Non-pigmented ciliary epithelial cell (primary cell): Measurements from ENCODE around the gene HEG1.

Experiments
- DNase-seq: peaks from one replicate; pipeline ENCODE4 v3.0.0-alpha.2; 2010; ENCODE audit warnings: low read depth

HEG1 gene

DNA sequence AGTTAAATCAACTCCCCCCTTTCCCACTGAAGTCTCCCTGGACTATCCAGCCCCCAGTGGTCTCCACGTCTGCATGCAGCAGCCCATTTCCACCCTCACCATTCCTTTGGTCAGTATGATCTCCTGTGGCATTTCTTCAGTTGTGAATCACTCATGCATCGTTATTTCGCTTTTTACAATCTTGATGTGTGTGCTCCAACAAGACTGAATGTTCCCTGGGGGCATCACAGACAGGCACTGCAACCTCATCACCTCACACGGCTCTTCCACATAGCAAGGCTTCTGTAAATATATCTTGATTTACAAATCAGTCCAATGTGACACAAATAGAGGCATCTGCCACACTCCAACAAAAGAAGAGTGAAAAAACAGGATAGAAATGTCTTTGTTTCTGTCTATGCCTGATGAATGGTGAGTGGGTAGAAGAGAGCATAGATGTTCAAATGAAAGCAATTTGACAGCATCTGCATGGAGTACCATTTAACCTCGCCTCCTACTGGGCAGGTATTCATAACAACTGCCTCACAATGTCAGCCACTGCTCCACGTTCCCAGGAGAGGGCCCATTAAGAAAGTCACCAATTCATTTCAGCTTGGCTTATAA, 5.2 kb downstream of the HEG1 start:
- no peak for DNase-seq

DNA sequence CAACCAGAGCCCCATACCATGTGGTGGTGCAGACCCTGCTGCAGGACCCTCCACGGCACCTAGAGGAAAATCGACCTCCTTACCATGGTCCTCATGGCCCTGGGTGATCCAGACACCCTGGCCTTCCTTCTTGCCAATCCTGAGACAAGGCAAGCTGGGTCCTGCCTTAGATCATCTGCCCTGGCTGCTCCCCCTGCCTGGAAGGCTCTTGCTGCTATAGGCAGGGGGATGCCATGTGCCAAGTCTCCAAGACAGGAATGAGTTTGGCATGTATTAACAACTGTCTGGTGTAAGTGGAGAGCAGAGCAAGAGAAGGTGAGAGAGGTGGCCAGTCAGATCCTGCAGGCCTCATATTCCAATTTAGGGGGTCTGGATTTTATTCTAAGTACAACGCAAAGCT, 7.5 kb downstream of the HEG1 start:
- no peak for DNase-seq

DNA sequence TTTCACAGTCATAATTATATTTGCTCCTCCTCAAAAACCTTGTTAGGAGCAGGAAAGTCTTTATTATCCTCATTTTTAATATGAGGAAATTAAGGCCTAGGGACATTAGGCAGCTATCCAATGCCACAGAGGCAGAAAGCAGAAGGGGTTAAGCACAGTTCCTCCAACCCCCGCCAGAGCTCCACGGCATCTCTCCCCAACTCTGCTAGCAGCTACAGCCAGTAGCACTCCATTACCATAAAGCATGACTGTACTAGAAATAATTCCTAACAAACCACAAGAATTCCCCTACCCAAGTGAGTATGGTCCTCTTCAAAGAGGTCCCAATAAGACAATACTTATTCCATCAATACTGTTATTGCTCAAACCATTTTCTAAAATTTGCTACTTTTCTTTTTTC, 9.8 kb downstream of the HEG1 start:
- no peak for DNase-seq

DNA sequence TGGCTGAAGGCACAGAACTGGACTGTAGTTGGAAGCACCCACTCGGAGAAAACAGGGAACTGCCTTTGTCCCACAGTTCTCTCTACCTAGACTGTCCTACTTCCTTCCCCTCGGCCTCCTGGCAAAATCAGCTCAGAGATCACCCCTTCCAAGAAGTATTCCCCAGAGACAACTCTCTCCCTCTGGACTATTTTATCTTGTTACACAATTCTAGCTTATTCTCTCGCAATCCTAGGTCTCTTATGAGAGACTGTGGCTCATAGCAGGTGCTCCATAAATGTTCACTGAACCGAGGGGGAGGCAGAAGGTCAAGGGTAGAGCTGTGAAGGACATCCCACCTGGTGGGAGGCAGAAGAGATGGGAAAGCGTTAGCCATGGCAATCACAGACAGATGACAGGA, 10.6 kb downstream of the HEG1 start:
- no peak for DNase-seq

DNA sequence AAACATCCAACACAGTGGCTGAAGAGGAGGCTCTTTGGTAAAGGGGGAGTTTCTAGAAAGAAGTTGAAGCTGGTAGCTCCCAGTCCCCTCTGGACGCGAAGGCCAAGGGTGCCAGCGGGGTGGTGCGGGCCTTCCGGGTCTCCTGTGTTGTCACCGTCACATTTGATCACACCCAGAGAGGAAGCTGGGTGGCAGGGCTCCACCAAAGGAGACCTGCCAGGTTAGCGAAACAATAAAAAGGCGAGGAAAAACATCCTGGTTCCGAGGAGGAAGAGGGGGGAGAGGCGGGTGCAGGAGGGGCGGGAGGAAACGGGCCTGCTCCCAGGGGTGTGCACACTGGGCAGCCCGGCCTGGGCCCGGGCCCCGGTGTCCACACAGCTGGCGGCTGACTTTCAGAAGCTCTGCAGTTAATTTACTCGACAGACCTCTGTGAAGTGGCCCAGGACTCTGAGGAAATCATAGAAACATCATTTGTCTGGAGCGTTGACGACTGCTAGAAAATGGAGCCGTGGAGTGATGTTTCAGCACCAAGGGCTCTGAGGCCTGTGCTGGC, 12.1 kb downstream of the HEG1 start:
- DNase-seq = no peak

DNA sequence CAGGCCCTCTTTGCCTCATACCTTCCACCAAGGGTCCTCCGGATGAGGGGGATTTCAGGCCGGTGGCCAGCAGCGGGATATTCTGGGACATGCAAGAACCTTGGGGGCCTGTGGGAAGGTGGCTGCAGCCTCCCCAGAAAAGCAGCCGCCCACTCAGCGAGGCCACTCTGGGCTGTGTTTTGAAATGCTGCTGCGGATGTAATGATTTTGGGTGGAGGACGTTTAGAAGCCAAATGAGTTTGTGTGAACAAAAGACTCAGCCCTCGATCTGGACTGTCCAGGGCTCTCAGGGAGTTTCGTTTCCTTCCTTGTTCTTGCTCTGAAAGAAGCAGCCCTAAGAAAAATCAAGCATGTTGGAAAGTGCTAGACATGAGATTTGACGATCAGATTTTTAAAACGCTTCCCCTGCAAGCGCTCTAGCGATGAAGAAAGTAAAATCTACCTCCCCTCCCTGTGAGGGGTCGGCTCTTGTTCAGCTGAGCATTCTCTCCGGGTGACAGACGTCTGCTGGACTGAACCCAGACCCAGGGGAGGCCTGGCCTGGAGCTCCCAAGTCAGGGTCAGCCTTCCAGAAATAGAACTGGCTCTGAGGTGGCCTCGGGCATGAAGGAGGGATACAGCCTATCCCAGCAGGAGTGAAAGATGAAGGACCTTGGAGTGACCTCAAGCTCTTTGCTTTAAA, 12.9 kb downstream of the HEG1 start:
- no peak for DNase-seq

DNA sequence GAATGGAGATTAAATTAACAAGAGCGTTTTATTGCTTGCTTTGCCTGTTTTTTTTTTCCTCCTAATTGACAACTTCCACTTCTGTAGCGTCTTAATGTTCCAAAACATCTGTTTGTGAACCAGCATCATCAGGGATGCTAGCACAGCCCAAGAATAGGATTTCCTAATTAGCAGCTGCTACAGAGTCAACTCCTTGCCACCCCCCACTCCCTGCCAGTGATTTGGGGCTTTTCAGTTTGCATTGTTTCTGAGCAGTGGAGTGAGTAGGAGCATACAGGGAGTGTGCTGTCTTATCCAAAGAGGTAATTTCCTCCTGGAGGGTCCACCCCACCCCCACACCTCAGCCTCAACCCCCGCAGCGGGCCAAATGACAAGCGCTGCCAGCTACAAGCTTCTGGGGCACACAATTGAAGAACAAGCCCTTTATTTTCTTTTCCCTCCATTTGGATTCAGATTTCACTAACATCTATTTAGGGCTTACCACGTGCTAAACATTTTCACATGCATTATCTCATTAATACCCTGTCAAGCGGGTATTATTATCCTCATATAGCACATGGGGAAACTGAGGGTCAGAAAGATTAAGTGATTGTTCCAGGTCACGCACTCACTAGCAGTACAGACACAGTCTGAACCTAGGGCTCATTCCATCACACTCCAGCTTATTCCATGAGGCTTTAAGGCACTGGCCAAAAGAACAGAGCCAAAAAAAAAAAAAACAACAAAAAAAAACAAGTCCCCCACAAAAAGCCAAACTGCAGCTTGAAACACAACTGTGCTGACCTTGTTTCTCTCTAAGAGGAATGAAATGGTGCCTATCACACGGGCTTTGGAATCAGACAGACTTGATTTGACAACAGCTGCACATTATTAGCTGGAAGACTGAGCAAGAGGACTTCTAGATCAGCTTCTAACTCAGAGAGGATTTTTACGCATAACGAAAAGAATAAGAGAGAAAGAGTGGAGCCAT, 16.4 kb downstream of the HEG1 start:
- DNase-seq = no peak

DNA sequence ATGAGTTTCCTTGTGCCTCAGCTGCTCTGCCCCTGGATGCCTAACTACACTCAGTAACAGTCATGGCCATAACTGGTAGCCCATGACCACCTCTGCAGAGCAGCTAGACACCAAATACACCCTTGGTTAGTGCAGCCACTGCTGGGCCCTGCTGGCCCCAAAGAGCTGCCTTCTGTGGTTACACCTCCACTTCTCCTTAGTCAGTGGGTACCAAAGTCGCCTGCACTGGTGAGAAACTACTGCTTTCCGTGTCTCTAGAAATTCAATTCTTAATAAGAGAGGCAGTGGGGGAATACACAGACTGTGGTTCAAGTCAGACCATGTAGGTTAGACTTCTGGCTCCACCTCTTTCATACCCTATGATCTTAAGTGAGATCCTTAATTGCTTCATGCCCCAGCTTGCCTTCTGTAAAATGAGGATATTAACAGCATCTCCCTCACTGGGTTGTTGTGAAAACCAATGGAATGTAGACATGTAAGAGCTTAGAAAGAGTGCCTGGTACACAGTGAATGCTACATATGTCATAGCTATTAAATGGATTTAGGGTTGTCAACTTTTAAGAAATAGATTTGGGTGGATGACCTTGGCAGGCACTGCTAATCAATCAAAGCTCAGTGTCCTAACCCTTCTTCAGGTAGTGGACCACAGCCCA, 18.2 kb downstream of the HEG1 start:
- no peak for DNase-seq

DNA sequence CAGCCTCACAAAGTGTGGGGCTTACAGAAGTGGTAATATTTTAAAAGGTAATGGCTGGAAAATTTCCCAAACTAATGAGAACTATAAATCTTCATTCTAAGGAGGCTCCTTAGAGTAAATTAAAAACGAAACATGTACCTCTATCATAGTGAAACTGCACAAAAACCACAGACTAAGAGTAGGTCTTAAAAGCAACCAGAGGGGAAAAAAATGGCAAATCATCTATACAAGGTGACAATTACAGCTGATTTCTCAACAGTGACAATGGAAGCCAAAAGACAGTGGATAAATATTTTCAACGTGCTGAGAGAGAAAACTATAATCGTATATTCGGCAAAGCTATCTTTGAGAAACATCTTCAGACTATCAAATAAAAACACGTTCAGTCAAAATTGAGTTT, 20.6 kb downstream of the HEG1 start:
- DNase-seq = no peak

DNA sequence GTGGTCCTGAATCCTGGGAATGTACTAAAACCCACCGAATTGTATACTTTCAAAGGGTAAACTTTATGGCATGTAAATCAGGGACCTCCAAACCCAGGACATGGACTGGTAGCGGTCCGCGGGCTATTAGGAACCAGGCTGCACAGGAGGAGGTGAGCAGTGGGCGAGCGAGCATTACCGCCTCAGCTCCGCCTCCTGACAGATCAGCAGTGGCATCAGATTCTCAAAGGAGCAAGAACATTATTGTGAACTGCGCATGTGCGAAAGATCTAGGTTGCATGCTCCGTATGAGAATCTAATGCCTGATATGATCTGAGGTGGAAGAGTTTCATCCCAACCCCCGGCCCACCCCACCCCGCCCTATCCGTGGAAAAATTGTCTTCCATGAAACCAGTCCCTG, 22.2 kb downstream of the HEG1 start:
- no peak for DNase-seq

DNA sequence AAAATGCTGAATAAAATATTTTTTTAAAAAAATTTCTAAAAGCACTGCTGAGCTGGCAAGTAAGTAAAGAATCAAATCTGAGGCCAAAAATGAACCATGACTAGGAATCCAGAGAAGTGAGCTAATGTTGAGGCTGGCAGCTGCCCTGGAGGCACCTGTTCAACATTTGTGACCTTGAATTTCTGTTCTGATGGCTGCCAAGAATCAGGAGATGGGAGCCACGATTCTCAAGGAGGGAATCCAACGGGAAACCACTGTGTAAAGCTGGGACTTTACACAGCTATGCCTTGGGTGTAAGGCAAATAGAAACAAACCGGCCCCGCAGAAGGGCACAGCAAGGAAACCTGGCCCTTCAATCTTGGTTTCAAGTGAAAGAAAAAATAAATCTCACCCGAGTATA, 22.7 kb downstream of the HEG1 start:
- no peak for DNase-seq

DNA sequence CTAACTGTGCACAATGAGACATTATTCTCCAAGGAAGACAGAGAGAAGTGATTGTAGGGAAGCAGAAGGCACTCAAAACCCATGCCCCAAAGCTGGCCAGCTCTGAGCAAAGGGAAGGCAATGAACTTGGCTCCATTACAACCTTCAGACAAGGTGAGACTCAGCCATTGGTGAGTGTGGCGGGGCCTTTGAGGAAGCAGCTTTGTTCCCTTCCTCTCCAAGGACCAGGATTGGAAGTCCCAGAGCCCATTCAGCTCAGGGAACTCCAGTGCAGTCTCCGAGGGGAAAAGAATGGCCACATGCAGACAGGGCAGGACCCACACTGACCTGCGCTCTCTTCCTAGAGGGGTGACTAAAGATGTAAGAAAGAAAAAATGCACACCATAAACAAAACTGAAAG, 23.1 kb downstream of the HEG1 start:
- DNase-seq = no peak

DNA sequence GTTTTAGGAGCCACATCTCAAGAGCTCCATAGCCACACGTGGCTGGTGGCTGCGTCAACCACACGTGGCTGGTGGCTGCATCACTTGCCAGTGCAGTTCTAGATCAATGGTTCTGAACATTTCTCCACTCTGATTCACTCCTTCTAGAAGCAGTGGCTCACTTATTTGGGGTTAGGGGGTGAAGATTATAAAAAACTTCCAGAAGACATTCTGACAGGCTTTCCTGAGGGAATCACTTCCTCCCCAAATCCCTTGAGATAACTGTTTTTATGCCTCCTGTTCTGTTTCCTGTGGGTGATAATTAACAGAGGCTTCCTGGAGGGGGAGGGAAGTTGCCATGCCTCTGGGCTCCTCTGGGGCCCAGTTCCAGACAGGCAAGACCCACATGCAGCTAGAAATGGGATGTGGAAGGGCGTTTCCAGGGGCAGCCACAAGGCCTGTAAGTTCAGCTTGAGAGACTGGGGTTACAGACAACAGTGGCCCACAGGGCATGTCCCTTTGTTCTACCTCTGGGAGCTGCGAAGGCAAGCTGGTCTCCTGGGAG, 23.6 kb downstream of the HEG1 start:
- DNase-seq = no peak

DNA sequence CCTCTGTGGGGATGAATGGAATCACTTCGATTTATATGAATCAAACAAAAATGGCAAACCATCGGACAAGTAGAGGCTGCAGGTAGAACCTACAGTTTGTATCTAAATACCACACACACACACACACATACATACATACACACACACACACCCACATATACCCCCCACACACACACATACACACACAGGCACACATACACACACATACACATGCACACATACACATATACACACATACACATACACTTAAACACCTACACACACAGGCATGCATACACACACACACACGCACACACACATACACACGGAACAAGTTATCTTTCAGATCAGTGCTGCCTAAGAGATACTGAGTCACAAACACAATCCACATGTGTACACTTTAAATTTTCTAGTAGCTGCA, 24.3 kb downstream of the HEG1 start:
- no peak for DNase-seq

DNA sequence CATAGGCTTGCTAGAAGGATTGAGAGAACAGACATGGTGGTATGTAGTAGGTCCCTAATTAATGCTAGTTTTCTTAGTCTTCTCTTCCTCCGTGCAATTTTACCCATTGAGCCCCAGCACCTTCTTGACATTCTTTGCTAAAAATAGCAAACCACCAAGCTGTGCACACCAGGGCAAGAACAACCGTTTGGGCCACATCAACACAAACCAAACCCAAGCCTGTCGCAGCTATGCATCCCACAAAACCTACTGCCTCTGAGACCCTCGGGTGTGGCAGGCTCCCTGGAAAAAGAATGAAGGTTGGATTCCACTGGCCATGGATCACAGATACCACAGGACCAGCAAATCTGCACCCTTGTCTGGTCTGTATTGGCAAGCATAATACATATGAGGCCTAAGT, 27.1 kb downstream of the HEG1 start:
- no peak for DNase-seq

DNA sequence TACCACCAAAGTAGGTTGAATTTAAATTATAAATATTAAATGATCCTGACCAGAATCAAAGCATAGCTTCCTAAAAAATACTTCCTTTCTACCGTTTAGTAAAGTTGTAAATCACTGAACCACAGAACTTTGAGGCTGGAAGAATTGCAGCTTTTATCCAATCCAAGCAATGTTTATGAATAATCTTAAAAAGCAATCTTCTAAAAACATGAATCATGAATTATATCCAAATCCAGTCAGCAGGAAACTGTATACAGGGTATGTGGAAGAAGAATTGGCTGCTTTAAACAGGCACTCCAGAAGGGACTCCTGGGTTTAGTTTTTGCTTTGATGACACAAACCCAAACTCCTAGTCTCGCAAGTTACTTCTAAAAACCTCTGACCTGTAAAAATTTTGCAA, 30.2 kb downstream of the HEG1 start:
- DNase-seq = no peak

DNA sequence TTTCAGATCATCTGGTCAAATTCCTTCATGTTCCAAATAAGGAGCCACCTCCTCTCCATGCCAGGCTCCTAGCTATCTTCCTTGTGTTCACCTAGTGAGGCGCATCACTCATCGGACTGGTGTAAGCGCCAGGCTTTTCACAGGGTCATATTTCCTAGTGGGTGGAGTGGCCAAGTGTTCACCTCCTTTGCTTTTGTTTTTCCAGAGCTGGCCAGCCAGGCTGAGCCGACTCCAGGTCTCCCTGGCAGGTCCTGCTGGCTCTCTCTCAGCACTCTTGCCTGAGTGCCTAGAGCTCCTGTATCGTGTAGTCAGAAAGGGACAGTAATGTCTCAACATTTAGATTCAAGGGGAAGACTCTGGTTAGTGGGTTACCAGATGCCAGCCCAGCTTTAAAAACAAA, 31.0 kb downstream of the HEG1 start:
- no peak for DNase-seq

DNA sequence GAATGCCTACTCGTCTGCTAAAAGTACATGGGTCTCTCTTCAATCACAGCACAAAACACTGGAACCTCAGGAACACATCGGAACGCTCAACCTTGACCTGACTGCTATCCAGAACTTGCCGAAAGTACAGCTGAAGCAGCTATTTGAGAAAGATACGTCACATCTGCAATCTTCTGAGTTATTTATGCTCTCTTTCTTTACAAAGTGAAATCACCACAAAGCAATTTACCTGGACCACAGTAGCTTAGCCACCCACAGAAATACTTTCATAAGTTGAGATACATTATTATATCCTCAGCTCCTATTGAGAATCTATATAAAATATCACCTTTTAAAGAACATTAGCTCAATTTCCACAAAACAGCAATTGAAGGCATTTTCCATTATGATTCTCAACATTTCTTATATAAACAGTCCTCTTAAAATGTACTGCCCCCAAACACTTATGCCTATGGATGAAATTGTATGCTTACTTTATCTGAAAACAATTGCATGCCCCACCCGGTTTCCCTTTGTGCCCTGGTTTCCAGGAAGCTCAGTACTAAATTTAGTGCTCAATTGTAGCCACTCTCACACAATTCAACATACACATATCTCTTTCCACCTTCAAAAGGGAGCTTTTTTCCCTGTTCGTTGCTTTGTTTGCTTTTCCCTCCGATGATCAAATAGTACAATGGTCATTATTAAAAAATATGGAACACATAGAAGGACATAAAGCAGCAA, 31.8 kb downstream of the HEG1 start:
- no peak for DNase-seq

DNA sequence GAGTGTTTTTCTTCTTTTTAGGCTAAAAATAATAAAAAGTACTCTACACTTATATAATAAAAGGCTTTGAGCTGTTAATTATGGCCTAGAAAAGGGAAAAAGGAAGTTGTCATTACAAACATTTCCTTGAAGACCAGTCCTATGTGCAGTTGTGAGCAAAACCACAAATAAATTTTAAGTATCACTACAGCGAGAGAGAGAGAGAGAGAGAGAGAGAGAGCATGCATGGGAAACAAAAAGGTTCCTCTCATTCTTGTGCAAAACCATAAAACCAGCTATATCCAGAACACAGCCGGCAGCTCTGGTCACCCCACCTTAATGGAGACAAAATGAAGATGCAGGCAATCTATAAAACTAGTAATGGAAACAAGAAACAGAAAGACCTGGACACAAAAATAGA, 33.6 kb downstream of the HEG1 start:
- no peak for DNase-seq

DNA sequence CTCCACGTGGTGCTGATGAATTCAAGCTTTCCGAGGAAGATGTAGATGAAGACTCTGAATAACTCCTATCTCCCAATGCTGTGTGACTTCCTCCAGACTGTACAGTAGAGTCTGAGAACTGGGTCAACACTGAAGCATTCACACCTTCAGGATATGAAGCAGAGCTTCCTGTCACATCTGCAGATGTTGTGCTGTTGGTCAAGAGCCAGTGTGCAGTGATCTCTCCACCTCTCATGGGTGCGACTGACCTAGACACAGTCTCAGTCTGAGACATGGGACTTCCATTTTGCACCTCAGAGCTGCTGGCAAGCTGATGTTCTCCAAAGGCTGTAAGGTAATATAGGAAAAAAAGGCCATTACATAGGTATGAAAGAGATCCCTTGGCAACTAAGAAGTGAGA, 36.5 kb downstream of the HEG1 start:
- no peak for DNase-seq

DNA sequence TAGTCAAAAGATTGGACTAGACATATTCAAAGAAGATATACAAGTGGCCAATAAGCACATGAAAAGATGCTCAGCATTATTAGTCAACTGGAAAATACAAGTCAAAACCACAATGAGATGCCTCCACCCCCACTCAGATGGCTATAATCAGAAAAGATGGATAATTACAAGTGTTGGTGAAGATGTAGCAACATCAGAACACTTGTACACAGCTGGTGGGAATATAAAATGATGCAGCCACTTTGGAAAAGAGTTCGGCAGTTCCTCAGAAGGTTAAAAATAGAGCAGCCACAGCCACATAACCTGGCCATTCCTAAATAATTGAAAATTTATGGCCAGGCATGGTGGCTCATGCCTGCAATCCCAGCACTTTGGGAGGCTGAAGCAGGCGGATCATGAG, 38.4 kb downstream of the HEG1 start:
- no peak for DNase-seq
